B cell (primary cell): ENCODE data around the gene NUFIP1.

Source experiments
- EZH2 ChIP-seq: IDR thresholded peaks from 2 replicates; pipeline ENCODE4 v1.6.1; 2012; ENCODE audit warnings: borderline replicate concordance, low read depth, mild to moderate bottlenecking, moderate library complexity, low read length; ENCODE audit not compliant: insufficient read depth, poor library complexity, severe bottlenecking
- TF ChIP-seq, protein P1 (sequence below): fragments of 200-600 bp; IDR thresholded peaks from one replicate; pipeline ENCODE4 v1.8.0; 2022; ENCODE audit warnings: antibody characterized with exemption, mild to moderate bottlenecking

DNA sequence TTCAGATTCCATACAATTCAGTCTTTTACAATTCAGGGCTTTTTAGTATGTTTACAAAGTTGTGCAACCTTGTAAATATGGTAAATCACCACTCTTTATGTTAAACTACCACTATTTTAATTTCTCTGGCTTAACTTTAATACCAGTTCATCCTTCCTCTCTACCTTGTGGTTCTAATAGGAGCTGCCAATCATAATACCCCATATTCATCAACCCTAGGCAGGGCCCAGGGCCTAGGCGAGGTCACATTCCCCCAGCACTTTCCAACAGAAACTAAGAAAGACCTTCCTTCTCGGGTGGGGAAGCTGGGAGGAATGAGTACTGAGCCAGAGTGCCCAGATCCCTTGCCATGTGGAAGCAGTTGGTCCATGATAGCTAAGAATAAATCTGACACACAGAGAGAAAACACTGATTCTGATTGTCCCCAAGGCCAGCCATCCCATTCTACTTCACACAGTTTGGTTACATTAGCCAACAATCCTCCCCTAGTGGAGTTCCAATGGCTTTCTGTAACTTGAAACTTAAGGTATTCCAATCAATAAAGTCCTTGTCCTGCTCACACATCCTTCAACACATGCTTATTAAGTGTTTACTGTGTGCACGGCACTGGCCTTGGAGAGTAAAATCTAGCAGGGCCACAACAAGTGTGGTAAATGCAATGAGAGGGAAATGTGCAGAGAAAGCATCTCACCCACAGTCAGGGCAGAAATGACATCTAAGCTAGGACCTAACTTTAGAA is 76.8 kb downstream of the NUFIP1 start:
- TF ChIP-seq, protein P1, sequence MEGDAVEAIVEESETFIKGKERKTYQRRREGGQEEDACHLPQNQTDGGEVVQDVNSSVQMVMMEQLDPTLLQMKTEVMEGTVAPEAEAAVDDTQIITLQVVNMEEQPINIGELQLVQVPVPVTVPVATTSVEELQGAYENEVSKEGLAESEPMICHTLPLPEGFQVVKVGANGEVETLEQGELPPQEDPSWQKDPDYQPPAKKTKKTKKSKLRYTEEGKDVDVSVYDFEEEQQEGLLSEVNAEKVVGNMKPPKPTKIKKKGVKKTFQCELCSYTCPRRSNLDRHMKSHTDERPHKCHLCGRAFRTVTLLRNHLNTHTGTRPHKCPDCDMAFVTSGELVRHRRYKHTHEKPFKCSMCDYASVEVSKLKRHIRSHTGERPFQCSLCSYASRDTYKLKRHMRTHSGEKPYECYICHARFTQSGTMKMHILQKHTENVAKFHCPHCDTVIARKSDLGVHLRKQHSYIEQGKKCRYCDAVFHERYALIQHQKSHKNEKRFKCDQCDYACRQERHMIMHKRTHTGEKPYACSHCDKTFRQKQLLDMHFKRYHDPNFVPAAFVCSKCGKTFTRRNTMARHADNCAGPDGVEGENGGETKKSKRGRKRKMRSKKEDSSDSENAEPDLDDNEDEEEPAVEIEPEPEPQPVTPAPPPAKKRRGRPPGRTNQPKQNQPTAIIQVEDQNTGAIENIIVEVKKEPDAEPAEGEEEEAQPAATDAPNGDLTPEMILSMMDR, result no peak
- no peak for TF ChIP-seq EZH2
